Central memory CD4-positive, alpha-beta T cell (primary cell): ENCODE measurements around the gene SMU1.
"Not testable (repeated sequence)": the region's sequence is repeated elsewhere in the genome, so short reads cannot be mapped to it uniquely, and the experiment has no call there.

Source experiments
- DNase-seq: peaks from one replicate; pipeline ENCODE4 v3.0.0; 2022

Gene SMU1

GRCh38 chr9:33007755-33008154 is 68.7 kb downstream of the SMU1 start:
- DNase-seq = no peak

GRCh38 chr9:33005335-33005734 is 71.1 kb downstream of the SMU1 start:
- not testable (repeated sequence) for DNase-seq

DNA sequence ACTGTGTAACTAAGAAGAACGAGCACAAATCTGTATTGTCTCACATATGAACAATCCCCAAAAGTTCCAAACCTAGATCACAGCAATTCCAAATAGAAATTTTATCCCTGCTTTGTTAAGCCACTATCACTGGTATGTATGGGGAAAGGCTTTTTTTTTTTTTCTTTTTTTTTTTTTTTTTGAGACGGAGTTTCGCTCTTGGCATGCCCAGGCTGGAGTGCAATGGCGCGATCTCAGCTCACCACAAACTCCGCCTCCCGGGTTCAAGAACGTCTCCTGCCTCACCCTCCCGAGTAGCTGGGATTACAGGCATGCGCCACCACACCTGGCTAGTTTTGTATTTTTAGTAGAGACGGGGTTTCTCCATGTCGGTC is 75.8 kb downstream of the SMU1 start:
- DNase-seq = not testable (repeated sequence)

DNA sequence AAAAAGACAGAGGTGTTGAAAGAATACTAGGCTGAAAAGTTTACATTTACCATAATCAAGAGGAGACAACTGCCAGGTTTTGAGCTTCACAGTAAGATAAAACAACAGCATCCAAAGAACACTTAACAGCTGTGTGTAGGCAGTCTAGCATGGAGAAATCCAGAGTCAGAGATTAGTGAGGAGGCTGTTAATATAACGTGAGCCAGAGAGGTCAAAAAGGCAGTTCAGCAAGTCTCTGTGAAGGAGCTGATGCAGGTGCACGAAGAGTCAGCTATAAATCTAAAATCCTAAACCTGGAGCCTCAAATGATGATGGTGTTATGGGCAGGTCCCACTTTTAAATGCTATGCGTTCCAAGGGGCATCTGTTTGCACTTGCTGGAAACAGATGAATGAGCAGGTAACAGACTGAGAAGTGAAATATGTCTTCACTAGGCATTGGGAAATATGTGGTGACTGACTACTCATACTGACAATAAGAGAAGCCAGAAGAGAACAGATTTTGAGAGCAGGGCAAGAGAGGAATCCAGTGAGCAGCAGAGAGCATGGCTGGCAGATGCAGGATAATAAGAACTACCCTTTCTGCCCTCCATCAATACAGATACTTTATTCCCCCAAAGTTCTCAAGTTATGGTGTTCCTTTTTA is 83.8 kb downstream of the SMU1 start:
- no peak for DNase-seq

DNA sequence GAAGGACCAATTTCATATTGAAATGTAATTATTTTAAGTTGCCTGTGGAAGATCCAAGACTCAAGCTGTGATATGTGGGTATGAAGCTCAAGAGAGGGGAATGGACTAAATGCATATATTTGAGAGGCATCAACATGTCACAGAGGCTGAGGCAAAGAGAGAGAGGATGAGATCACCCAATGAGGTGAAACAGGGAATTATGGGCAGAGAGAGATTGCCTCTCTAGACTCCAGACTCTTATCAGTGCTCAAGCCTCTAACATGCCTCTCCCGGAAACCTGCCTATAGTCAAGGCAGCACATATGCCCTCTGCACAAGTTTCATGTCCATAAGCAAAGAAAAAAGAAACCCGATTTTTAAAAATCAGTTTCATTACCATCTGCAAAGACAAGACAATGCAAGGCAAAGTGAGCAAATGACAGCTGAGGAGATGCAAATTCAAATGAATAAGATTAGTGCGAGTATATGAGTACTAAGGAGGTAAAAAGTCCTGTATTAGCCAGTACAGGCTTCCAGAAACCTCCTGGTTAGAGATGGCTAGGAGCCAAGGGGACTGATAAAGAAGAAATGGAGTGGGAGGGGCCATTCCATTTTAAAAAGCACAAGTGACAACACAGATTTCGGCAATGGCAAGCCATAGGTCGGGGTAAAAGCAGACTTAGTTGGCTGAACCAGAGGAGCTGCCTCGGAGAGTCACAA is 84.4 kb downstream of the SMU1 start:
- no peak for DNase-seq
